ENCODE data around the gene FAM90A1. TPM values are rescaled to one million over a fixed set of nuclear protein-coding genes. Genes with fewer than 3 reads are reported as not detected.
A peak's percentile ranks its signal among the peaks of the same experiment; 100 is the strongest.
"Not testable (repeated sequence)": the region's sequence is repeated elsewhere in the genome, so short reads cannot be mapped to it uniquely, and the experiment has no call there.

FAM90A1 gene
- total RNA-seq = not detected

GRCh38 chr12:8226992-8227731 is at the start of gene FAM90A1:
Gene FAM90A1 (minus strand): TSS chr12:8227618. CDS start chr12:8224832, 2,786 bp downstream.
- H3K27ac ChIP-seq, H3K9me3 ChIP-seq, H3K36me3 ChIP-seq, H3K27me3 ChIP-seq, ATAC-seq, H3K4me1 ChIP-seq: not testable (repeated sequence)
- H3K4me3 ChIP-seq = peak within 1 kb of the TSS in 1 of 2 donors; percentile 30
- WGBS, 2 donors (ENCODE audit: low coverage in 1 of 2) = 56 to 57% methylated on average over 6 to 9 of the region's 22 CpGs

GRCh38 chr12:8276397-8276796 is 49.0 kb upstream of the FAM90A1 start:
- ATAC-seq = not testable (repeated sequence)

GRCh38 chr12:8266706-8267105 is 39.3 kb upstream of the FAM90A1 start:
- H3K9me3 ChIP-seq, ATAC-seq, H3K36me3 ChIP-seq, H3K27ac ChIP-seq, H3K27me3 ChIP-seq, H3K4me3 ChIP-seq, H3K4me1 ChIP-seq: not testable (repeated sequence)
- 69 to 82% methylated on average over 4 of the region's 4 CpGs for WGBS, 2 donors (ENCODE audit: low coverage in 1 of 2)

More at GRCh38 chr12:8276397-8276796, 49.0 kb upstream of the FAM90A1 start:
- not testable (repeated sequence) for H3K4me1 ChIP-seq, H3K36me3 ChIP-seq, H3K27me3 ChIP-seq, H3K27ac ChIP-seq, H3K9me3 ChIP-seq, H3K4me3 ChIP-seq
- no CpG with 5 or more reads among the region's 2 CpGs for WGBS, 2 donors (ENCODE audit: low coverage in 1 of 2)

GRCh38 chr12:8264236-8264635 is 36.8 kb upstream of the FAM90A1 start:
- H3K36me3 ChIP-seq, H3K9me3 ChIP-seq, ATAC-seq, H3K4me3 ChIP-seq, H3K27me3 ChIP-seq, H3K27ac ChIP-seq, H3K4me1 ChIP-seq: not testable (repeated sequence)
- whole genome bisulfite sequencing, 2 donors (ENCODE audit: low coverage in 1 of 2) = 44% methylated on average over 3 of the region's 7 CpGs; no CpG with 5 or more reads in 1 of the 2 donors

- H3K36me3 ChIP-seq, H3K9me3 ChIP-seq, H3K4me1 ChIP-seq, ATAC-seq, H3K4me3 ChIP-seq, H3K27me3 ChIP-seq, H3K27ac ChIP-seq: not testable (repeated sequence)
- WGBS, 2 donors (ENCODE audit: low coverage in 1 of 2) = 45% methylated on average over 4 of the region's 14 CpGs; no CpG with 5 or more reads in 1 of the 2 donors
Observed at GRCh38 chr12:8261111-8261554, 33.7 kb upstream of the FAM90A1 start.

- H3K4me3 ChIP-seq, H3K4me1 ChIP-seq: not testable (repeated sequence)
Observed at GRCh38 chr12:8256356-8256755, 28.9 kb upstream of the FAM90A1 start.

GRCh38 chr12:8254705-8255104 is 27.3 kb upstream of the FAM90A1 start:
- H3K4me1 ChIP-seq, H3K4me3 ChIP-seq, ATAC-seq, H3K9me3 ChIP-seq, H3K27me3 ChIP-seq, H3K27ac ChIP-seq, H3K36me3 ChIP-seq: not testable (repeated sequence)
- 89 to 95% methylated on average over 6 of the region's 9 CpGs for WGBS, 2 donors (ENCODE audit: low coverage in 1 of 2)

More at GRCh38 chr12:8256356-8256755, 28.9 kb upstream of the FAM90A1 start:
- H3K36me3 ChIP-seq, H3K27ac ChIP-seq, H3K9me3 ChIP-seq, H3K27me3 ChIP-seq, ATAC-seq: not testable (repeated sequence)
- 0% methylated on average over 1 of the region's 5 CpGs; no CpG with 5 or more reads in 1 of the 2 donors for WGBS, 2 donors (ENCODE audit: low coverage in 1 of 2)

- H3K4me1 ChIP-seq, H3K36me3 ChIP-seq, ATAC-seq, H3K27ac ChIP-seq, H3K27me3 ChIP-seq, H3K4me3 ChIP-seq, H3K9me3 ChIP-seq: not testable (repeated sequence)
- WGBS, 2 donors (ENCODE audit: low coverage in 1 of 2) = no CpG with 5 or more reads among the region's 29 CpGs
Observed at GRCh38 chr12:8252056-8252818, 24.8 kb upstream of the FAM90A1 start.

- H3K4me3 ChIP-seq, H3K27ac ChIP-seq, H3K9me3 ChIP-seq, H3K4me1 ChIP-seq, ATAC-seq, H3K27me3 ChIP-seq, H3K36me3 ChIP-seq: not testable (repeated sequence)
- 54 to 63% methylated on average over 3 to 4 of the region's 7 CpGs for WGBS, 2 donors (ENCODE audit: low coverage in 1 of 2)
Observed at GRCh38 chr12:8251616-8252015, 24.2 kb upstream of the FAM90A1 start.

GRCh38 chr12:8246941-8247535 is 19.6 kb upstream of the FAM90A1 start:
- not testable (repeated sequence) for ATAC-seq, H3K27ac ChIP-seq, H3K4me3 ChIP-seq, H3K36me3 ChIP-seq, H3K4me1 ChIP-seq, H3K27me3 ChIP-seq, H3K9me3 ChIP-seq
- 80 to 82% methylated on average over 3 to 4 of the region's 4 CpGs for WGBS, 2 donors (ENCODE audit: low coverage in 1 of 2)

Measured in gastroesophageal sphincter (tissue), 4 donors.